SHP77 treated with DMSO at 0.1 percent for 48 hours (cell line): ENCODE results near the gene ADGRA1.
"Not testable (repeated sequence)": the region's sequence is repeated elsewhere in the genome, so short reads cannot be mapped to it uniquely, and the experiment has no call there.

Source experiments
- DNase-seq: peaks from one replicate; lab custom pipeline; 2025; lab: John Stamatoyannopoulos, UW

The ADGRA1 gene

GRCh38 chr10:133142523-133143199, 54.9 kb downstream of the ADGRA1 start:
- no peak for DNase-seq

GRCh38 chr10:133143200-133143533, 55.4 kb downstream of the ADGRA1 start:
- DNase-seq = no peak

GRCh38 chr10:133143546-133143945, 55.8 kb downstream of the ADGRA1 start:
- no peak for DNase-seq

- no peak for DNase-seq
Observed at GRCh38 chr10:133144771-133145170, 57.0 kb downstream of the ADGRA1 start.

- DNase-seq = no peak
Observed at GRCh38 chr10:133150226-133150625, 62.5 kb downstream of the ADGRA1 start.

GRCh38 chr10:133150656-133151055, 62.9 kb downstream of the ADGRA1 start:
- DNase-seq = no peak

GRCh38 chr10:133151071-133151470, 63.3 kb downstream of the ADGRA1 start:
- not testable (repeated sequence) for DNase-seq

- no peak for DNase-seq
Observed at GRCh38 chr10:133151543-133151972, 63.8 kb downstream of the ADGRA1 start.

- no peak for DNase-seq
Observed at GRCh38 chr10:133154411-133154810, 66.7 kb downstream of the ADGRA1 start.

- DNase-seq = no peak
Observed at GRCh38 chr10:133154996-133155778, 67.5 kb downstream of the ADGRA1 start.

GRCh38 chr10:133156674-133157579, 69.2 kb downstream of the ADGRA1 start:
- no peak for DNase-seq

- no peak for DNase-seq
Observed at GRCh38 chr10:133157662-133158436, 70.1 kb downstream of the ADGRA1 start.

GRCh38 chr10:133158437-133158755, 70.7 kb downstream of the ADGRA1 start:
- DNase-seq = no peak

- DNase-seq = no peak
Observed at GRCh38 chr10:133158756-133159610, 71.3 kb downstream of the ADGRA1 start.

GRCh38 chr10:133159611-133159949, 71.9 kb downstream of the ADGRA1 start:
- no peak for DNase-seq

GRCh38 chr10:133159950-133160825, 72.5 kb downstream of the ADGRA1 start, which contains the start of gene KNDC1:
KNDC1 (plus strand) TSS chr10:133160219; CDS start chr10:133160468, 249 bp downstream.
- DNase-seq = no peak

- DNase-seq = no peak
Observed at GRCh38 chr10:133160826-133161471, 73.2 kb downstream of the ADGRA1 start.

GRCh38 chr10:133161486-133162109, 73.9 kb downstream of the ADGRA1 start:
- no peak for DNase-seq
